Hepatocyte (in vitro differentiated cells): ENCODE data around the gene CCDC12.

Experiments used
- CTCF ChIP-seq: fragments of 200-600 bp; sonication (generic); IDR thresholded peaks from 2 replicates; pipeline ENCODE4 v1.5.1; 2016; ENCODE audit warnings: antibody characterized with exemption, mild to moderate bottlenecking; ENCODE audit not compliant: poor library complexity
- EZH2 ChIP-seq: fragments of 200-600 bp; sonication (generic); IDR thresholded peaks from 2 replicates; pipeline ENCODE4 v1.6.1; 2016; ENCODE audit warnings: antibody characterized with exemption, mild to moderate bottlenecking, borderline replicate concordance

- TF ChIP-seq CTCF (no peak), EZH2 (no peak)
Measured at GRCh38 chr3:46950650-46951241, 25.8 kb downstream of the CCDC12 start.
